Brain microvascular endothelial cell (primary cell): ENCODE measurements around the gene CYP26B1.
"Not testable (repeated sequence)": the region's sequence is repeated elsewhere in the genome, so short reads cannot be mapped to it uniquely, and the experiment has no call there.

Experiments
- DNase-seq: peaks from one replicate; pipeline ENCODE4 v3.0.0-alpha.2; 2020
- H3K27ac ChIP-seq: fragments of 250-450 bp; sonication (Bioruptor Pico); 2 replicates; pipeline ENCODE4 v1.5.1; 2020; ENCODE audit warnings: mild to moderate bottlenecking, moderate library complexity
- H3K27me3 ChIP-seq: fragments of 250-450 bp; sonication (Bioruptor Pico); replicated peaks from 2 replicates; pipeline ENCODE4 v1.5.1; 2020; ENCODE audit warnings: mild to moderate bottlenecking
- H3K36me3 ChIP-seq: fragments of 250-450 bp; sonication (Bioruptor Pico); replicated peaks from 2 replicates; pipeline ENCODE4 v1.5.1; 2020; ENCODE audit warnings: mild to moderate bottlenecking
- H3K4me3 ChIP-seq: 2 replicates; pipeline ENCODE4 v1.5.1; 2011; ENCODE audit warnings: low read depth, mild to moderate bottlenecking, control low read depth, low read length, moderate library complexity
- CTCF ChIP-seq: IDR thresholded peaks from 2 replicates; pipeline ENCODE4 v1.5.1; 2011; ENCODE audit warnings: low read depth, mild to moderate bottlenecking, moderate library complexity, low read length, control low read depth, inconsistent platforms; ENCODE audit errors: missing control alignments
- in situ Hi-C: cut with HindIII; loops from 2 replicates; pipeline ENCODE4 v1.10.0; 2017; ENCODE audit warnings: low sequenced_read_pairs, low pct_ligation_motif_present

The CYP26B1 gene

DNA sequence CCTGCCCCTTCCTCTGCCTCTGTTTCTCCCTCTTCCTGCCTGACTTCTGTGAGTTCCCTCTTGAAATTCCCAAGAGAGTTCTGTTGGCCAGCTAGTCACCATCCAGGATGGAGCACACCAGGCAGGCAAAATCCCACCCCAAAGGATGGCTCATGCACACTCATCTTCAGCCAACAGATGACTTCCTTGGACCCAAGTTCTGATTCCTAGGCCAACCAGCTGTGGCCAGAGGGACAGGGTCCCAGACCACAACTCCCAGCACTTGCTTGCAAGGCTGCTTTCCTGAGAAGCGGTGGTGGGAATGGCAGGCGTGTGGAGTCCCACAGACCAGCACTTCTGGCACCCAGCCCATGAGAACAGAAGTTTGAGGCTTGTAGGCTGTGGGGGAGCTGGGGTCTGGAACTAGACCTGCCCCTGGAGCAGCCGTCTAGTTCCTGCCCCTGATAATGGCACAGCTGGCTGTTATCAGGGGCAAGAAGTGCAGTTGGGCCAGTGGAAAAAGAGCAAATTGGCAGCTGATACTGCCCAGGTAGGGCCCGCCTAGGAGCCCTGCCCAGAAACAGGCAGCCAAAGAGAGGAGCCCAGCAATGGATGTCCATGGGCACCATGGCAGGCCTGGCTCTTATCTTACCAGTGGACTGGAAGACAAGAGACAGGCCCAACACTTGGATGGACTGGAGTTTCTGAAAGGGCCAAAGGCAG lies 56.7 kb downstream of the CYP26B1 start:
- no peak for DNase-seq
- in situ Hi-C loops, result no loop called here
- Histone ChIP-seq H3K4me3 (no peak overlapping the region), H3K27ac (no peak overlapping the region), H3K36me3 (no peaks in the 10 kb centered on the region), H3K27me3 (no peaks in the 10 kb centered on the region)
- TF ChIP-seq CTCF, result no peak

- Histone ChIP-seq H3K36me3 (no peaks in the 10 kb centered on the region), H3K27ac (no peak overlapping the region), H3K27me3 (no peaks in the 10 kb centered on the region), H3K4me3 (no peak overlapping the region)
- no peak for TF ChIP-seq CTCF
- in situ Hi-C loops, result no loop called here
- no peak for DNase-seq
These were observed 57.4 kb downstream of the CYP26B1 start for GRCh38 chr2:72090271-72090720.

GRCh38 chr2:72089537-72089936 lies 58.1 kb downstream of the CYP26B1 start:
- in situ Hi-C loops, result no loop called here
- no peak for TF ChIP-seq CTCF
- DNase-seq, result no peak
- no peaks in the 10 kb centered on the region for H3K27me3 ChIP-seq
- no peak overlapping the region for H3K4me3 ChIP-seq
- no peaks in the 10 kb centered on the region for H3K36me3 ChIP-seq
- H3K27ac ChIP-seq, result no peak overlapping the region

DNA sequence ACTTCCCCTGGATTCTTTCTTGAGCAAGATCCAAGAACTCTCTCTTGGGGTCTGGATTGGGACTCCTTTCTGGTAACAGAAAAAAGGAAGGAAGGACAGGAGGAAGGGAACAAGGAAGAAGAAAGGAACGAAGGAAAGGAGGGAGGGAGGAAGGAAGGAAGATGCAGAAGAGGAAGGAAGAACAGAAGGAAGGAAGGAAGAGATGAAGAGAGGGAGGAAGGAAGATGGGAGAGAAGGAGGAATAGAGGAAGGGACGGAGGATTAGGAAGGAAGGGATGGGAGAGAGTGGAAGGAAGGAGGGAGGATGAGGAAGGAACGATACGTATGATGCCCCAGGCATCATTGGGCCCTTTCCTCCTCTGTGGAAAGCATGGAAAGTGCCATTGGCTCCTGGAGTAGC lies 58.6 kb downstream of the CYP26B1 start:
- no peak overlapping the region for H3K4me3 ChIP-seq
- H3K27me3 ChIP-seq, result no peaks in the 10 kb centered on the region
- no peak for TF ChIP-seq CTCF
- H3K27ac ChIP-seq, result no peak overlapping the region
- H3K36me3 ChIP-seq, result no peaks in the 10 kb centered on the region
- no peak for DNase-seq
- in situ Hi-C loops, result no loop called here

GRCh38 chr2:72086871-72087633 lies 60.6 kb downstream of the CYP26B1 start:
- H3K4me3 ChIP-seq, DNase-seq, H3K27me3 ChIP-seq, in situ Hi-C loops, H3K36me3 ChIP-seq, H3K27ac ChIP-seq: not testable (repeated sequence)

DNA sequence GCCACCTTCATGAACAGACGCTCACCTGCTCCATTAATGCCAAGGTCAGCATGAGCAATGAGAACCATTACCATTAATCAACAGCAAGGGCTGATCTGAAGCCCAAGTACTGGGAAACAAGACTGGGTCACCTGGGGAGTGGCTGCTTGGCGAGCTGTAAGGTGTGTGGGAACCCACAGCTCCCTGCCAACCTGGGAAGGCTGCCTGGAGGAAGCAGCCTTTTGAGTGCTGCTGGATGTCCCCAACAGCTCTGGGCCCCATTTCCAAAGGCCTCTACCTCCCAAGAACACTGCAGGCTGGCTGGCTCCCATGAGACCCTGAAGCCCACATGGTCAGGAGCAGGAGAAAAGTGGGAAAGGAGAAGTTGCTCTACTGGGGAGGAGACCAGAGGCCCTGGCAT lies 62.1 kb downstream of the CYP26B1 start:
- in situ Hi-C loops, result no loop called here
- DNase-seq, result no peak

More for the DNA sequence above, 62.1 kb downstream of the CYP26B1 start:
- Histone ChIP-seq H3K4me3 (no peak overlapping the region), H3K27ac (no peak overlapping the region), H3K27me3 (no peaks in the 10 kb centered on the region), H3K36me3 (no peaks in the 10 kb centered on the region)
- TF ChIP-seq CTCF, result no peak
